Stimulated activated CD8-positive, alpha-beta memory T cell treated with anti-CD3 and anti-CD28 coated beads, Interleukin-15, amount 100 ng/mL, for 1 hour (primary cell): ENCODE results near the gene CYB561D1.
"Not testable (repeated sequence)": the region's sequence is repeated elsewhere in the genome, so short reads cannot be mapped to it uniquely, and the experiment has no call there.

Experiments used
- DNase-seq: peaks from one replicate; pipeline ENCODE4 v3.0.0-alpha.2; 2020; ENCODE audit warnings: low read depth

CYB561D1 gene, protein sequence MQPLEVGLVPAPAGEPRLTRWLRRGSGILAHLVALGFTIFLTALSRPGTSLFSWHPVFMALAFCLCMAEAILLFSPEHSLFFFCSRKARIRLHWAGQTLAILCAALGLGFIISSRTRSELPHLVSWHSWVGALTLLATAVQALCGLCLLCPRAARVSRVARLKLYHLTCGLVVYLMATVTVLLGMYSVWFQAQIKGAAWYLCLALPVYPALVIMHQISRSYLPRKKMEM

DNA sequence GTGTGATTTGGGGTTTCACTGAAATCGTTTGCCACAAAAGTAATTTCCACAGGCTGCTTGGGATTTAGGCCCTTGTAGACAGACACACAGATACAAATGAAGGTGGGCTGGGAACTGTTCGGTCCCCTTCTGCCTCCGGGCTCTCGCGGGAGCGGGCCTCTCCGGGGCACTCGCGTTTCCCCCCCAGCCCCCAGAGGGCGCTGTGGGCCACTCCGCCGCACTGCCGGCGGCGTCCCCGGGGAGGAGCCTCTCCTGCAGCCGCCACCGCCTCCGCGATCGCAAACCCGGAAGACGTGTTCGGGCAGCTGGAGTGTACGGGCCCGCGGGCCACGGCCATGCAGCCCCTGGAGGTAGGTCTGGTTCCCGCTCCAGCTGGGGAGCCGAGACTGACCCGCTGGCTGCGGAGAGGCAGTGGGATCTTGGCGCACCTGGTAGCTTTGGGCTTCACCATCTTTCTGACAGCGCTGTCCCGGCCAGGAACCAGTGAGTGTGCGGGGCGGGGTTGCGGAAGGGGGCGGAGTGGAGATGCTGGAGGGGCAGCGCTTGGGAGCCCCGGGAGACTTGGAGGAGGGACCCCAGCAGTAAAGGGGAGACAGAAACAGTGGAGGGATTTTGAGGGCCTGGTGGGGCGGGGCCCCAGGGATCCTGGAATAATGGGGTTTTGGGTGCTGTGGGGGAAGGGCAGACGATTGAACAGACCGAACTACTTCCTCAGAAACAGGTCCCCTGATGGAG lies at the start of gene CYB561D1:
CYB561D1 (plus strand) TSS at position 290 of the 735 bp plus-strand sequence; CDS start at position 336, 46 bp downstream.
- DNase-seq: peak; percentile 76

- DNase-seq: no peak
Measured at GRCh38 chr1:109444346-109444745, 49.5 kb upstream of the CYB561D1 start.

DNA sequence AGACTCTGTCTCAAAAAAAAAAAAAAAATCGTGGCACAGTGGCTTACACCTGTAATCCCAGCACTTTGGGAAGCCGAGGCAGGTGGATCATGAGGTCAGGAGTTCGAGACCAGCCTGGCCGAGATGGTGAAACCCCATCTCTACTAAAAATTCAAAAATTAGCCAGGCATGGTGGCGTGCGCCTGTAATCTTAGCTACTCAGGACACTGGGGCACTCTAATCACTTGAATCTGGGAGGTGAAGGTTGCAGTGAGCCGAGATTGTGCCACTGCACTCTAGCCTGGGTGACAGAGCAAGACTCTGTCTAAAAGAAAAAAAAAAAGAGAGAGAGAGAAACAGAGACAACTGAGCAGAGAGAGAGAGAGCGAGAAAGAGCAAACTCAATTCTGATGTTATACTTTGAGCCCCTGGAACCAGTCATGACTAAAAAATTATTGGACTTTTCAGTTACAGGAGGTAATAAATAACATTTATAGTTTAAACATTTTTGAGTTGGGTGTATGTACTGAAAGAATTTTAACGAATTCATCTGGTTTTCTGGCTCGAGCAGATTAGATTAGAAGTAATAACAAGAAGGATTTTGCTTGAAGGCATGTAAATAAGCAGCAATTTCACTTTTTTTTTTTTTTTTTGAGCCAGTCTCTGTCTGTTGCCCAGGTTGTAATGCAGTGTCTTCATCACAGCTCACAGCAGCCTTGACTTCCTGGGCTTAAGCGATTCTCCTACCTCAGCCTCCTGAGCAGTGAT lies 47.8 kb upstream of the CYB561D1 start:
- not testable (repeated sequence) for DNase-seq

DNA sequence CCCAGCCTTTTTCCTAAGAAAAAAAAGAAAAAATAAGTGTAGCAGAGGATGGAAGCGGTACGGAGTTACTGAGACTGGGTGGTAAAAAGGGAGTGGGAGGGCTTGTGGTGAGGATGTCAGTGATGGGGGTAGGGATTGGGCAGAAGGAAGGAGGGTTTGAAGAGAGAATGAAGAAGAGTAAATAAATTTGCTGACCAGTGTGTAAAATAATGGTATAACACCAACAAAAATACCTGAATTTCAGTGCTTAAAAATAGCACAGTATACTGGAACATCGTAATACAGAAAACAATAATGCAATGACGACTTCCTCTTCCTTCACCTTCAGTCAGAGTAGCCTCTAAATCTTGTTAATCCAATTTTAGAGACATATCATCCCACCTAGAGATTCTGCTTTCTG lies 46.4 kb upstream of the CYB561D1 start:
- DNase-seq: no peak

- DNase-seq: no peak
Measured at GRCh38 chr1:109454497-109455133, 39.3 kb upstream of the CYB561D1 start.

- no peak for DNase-seq
Measured at GRCh38 chr1:109457819-109458218, 36.1 kb upstream of the CYB561D1 start.

DNA sequence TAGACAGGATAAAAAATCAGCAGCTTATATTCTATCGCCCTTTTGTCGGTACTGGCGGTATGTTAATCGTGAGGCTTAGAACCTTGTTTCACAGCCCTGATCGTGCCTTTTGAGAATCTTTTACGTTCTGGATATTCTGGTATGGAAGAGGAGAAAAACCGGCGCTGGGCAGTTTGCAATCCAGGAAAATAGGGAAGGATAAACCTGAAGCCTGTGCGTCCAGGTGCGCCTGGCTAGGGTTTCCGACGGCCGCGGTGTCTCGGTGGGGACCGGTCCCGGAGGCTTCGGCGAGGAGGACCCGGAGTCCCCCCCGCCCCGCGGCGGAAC lies 27.8 kb upstream of the CYB561D1 start:
- DNase-seq: no peak

DNA sequence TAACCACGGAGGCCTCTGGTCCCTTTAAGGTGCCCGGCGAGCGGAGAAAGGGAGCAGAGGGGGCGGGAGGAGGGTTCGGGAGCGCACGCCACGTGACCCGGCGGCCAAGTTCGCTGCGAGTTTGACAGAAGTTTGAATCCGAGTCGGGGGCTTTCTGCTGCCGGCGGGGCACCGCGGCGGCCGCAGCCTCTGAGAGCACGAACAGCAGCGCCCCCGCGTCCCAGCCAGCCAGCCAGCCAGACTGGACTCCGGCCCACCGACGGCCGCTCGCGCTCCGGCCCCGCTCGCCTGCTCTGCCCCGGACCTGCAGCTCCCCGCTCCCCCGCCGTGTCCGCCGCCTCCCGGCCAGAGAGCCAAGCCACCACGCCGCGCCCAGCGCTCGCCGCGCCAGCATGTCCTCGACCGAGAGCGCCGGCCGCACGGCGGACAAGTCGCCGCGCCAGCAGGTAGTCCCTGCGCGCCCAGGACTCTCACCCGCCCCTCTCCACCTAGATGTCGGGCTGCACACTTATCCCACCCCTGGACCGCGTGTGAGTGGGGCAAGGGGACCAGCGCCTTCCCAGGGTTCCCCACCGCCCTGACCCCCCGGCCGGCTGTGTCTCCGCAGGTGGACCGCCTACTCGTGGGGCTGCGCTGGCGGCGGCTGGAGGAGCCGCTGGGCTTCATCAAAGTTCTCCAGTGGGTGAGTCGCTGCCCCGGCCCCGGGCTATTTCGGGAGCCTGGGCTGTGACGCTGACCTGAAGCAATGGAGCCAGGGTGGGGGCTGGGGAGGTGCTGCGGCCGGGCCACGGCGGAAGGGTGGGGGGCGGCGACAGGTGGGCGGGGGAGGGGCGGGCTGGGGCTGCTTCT lies 27.2 kb upstream of the CYB561D1 start, which contains the start of gene SYPL2:
SYPL2 (plus strand) TSS at position 95 of the 849 bp plus-strand sequence; CDS start at position 393, 298 bp downstream.
- DNase-seq: no peak

DNA sequence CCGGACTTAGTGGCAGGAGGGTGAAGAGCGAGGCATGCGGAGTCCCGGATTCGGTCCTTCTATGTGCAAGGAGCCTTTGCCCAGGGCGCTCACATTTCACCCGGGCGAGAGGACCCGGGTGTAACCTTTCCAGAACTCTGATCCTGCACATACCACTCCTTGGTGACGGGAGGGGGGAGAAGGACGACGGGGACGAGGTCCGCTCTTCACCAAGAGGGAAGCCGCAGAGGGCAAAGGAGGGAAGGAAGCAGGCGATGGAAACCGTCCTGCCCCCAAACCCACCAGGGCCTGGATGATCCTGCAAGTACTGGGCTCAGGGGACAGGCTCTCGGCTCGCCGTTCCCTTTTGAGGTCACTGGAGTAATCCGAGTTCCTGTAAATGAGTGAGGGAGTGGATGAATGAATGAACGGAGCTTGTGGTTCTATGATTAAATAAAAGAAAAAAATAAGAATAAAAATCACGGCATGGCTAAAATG lies 26.6 kb upstream of the CYB561D1 start:
- DNase-seq: no peak

DNA sequence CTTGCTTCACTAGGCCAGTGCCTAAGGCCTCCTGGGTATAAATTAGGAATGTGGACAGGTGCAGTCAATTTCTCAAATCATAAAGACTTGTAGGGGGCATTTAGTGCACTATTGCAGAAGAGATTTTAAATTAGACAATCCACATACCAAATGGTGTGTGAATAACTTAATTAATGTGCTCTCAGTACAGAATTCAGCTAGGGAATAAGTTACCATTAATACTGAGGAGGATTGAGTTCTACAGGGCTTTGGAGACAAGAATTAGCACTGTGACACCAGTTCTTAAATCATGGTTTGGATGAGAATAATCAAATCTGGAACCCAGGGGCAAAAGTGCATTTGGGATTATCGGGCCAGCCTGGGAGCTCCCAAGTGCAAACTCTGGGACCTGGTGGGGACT lies 25.8 kb upstream of the CYB561D1 start:
- DNase-seq: no peak

DNA sequence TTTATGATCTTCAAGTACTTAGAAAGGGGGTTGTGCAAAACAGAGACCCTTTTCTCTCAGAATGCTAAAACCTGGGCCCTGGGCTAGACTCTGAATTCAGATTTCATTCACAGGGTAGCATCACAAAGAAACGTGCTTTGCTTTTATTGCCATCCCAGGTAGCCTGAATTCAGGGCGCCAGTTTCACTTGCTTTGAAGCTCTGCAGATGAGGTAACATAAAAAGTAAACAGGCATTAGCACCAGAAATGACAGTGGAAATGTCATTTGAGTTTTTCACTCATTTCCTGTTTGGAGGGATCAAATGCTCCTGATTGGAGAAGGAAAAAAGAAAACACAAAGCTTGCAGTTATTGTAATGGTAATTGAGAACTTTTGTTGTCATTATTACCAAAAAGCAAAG lies 25.0 kb upstream of the CYB561D1 start:
- DNase-seq: no peak

GRCh38 chr1:109470245-109470644 lies 23.6 kb upstream of the CYB561D1 start:
- no peak for DNase-seq

- no peak for DNase-seq
Measured at GRCh38 chr1:109472779-109473178, 21.1 kb upstream of the CYB561D1 start.

DNA sequence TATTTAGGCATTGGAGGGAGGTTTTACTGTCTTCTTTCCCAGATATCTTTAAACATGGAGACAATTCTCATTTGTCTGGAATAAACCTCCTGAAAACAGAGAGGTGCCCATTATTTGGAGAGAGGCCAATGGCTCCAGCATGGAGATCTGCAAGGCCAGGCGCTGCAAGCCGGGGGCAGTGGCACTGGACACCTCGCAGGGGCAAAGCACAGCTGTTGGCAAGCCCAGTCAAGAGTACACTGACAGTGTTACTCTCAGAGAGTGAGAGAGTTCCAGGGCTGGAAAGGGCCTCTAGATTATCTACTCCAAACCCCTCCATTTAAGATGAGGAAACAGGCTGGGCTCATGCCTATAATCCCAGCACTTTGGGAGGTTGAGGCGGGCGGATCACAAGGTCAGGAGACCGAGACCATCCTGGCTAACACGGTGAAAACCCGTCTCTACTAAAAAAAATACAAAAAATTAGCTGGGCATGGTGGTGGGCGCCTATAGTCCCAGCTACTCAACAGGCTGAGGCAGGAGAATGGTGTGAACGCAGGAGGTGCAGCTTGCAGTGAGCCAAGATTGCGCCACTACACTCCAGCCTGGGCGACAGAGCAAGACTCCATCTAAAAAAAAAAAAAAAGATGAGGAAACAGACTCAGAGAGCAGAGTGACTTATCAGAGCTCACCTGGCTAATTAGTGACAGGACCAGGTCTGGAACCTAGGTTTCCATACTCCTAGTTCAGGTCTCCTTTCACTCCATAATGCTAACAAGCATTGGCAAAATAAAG lies 20.4 kb upstream of the CYB561D1 start:
- DNase-seq: not testable (repeated sequence)

GRCh38 chr1:109474697-109475096 lies 19.2 kb upstream of the CYB561D1 start:
- DNase-seq: no peak

DNA sequence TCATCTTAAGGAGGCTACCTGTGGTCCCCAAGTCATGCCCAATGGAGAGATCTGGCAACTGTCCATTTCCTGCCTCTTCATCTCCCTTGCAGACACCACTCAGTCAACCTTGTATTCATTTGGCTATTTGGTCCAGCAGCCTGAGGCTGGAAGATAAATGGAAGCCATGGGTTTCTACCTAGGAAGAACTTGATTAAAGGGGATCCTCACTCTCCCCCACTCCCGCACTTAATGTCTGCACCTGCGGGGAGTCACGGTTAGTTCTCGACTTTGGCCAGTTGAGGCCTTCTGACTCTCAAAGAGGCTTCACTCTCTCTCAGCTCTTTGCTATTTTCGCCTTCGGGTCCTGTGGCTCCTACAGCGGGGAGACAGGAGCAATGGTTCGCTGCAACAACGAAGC lies 18.6 kb upstream of the CYB561D1 start:
- DNase-seq: no peak

DNA sequence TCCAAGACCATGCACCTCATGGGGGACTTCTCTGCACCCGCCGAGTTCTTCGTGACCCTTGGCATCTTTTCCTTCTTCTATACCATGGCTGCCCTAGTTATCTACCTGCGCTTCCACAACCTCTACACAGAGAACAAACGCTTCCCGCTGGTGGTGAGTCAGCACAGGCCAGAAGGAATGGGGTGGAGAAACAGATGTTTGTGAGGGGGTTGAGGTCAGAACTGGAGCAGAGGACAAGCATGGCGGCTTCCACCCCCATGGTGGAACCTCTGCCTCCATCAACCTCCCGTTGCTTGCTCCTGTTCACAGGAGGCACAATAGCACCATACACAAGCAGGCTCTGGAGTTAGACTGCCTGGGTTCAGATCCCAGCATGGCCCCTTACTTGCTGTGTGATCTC lies 17.1 kb upstream of the CYB561D1 start:
- no peak for DNase-seq

DNA sequence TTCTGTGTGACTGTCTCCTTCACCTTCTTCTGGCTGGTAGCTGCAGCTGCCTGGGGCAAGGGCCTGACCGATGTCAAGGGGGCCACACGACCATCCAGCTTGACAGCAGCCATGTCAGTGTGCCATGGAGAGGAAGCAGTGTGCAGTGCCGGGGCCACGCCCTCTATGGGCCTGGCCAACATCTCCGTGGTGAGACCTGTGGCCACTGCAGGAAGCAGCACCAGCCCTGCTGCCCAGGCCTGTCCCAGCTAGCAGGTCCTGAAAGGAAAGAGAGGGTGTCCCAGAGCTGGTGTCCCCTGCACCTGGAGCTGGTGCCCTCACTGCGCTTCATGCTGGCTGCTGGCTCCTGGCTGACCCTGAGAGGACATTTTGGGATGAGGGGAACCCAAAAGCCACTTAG lies 16.1 kb upstream of the CYB561D1 start:
- no peak for DNase-seq

GRCh38 chr1:109478806-109479205 lies 15.1 kb upstream of the CYB561D1 start:
- no peak for DNase-seq

GRCh38 chr1:109479311-109479710 lies 14.6 kb upstream of the CYB561D1 start:
- DNase-seq: no peak

- DNase-seq: no peak
Measured at GRCh38 chr1:109479901-109480300, 14.0 kb upstream of the CYB561D1 start.
